ENCODE results near the gene CASK.
"Not testable (repeated sequence)": the region's sequence is repeated elsewhere in the genome, so short reads cannot be mapped to it uniquely, and the experiment has no call there.

CASK gene

DNA sequence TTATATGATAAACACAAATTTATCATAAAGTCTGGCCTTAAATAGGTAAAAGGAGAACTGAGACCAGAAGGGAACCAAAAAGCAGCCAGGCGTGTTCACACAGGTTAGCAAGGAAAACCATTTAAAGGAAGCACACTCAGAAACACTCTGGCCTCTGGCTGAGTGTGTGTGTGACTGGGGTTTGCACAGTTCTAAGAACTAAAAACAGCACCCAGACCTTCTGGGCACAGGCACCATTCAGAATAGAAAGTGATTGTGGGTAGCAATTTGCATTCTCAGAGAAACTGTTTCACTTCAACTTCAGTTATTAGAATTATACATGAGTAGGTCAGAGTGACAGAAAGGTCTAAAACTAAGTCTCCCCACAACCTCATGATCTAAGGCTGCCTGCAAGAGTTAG lies 189.4 kb downstream of the CASK start:
- no peaks in the 10 kb centered on the region for H3K9me3 ChIP-seq (ENCODE audit: control insufficient read depth, insufficient read depth, low read depth, low read length)
- H3K27ac ChIP-seq (ENCODE audit: low read depth, low read length) = no peak overlapping the region
- H3K4me1 ChIP-seq (ENCODE audit: control insufficient read depth, insufficient read depth, low read length) = peaks cover under 1% of the 10 kb centered on the region; the same call in 1 of the 2 replicates
- H3K4me3 ChIP-seq (ENCODE audit: low read depth, low read length) = no peak overlapping the region
- H3K9ac ChIP-seq (ENCODE audit: low read length) = no peak overlapping the region
- H3K36me3 ChIP-seq (ENCODE audit: control insufficient read depth, insufficient read depth, low read length) = no peaks in the 10 kb centered on the region
- no peaks in the 10 kb centered on the region for H3K27me3 ChIP-seq (ENCODE audit: control insufficient read depth, insufficient read depth, low read length)

DNA sequence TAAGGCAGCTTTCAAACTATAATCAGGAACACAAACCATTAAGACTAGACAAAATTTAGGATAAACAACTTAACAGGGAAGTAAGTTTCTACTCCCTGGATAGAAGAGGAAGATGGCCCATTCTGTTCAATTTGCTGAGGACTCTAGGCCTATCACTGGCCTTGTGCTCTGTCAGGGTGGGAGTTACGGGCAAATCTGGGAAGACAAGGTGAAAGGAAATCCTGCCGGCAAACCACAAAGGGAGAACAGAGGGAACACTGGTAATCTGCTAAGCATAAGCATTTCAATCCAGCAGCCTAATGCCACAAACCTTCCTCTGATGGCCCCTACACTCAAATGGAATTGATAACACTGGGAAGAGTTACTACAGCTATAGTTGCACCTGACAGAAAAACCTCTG lies 191.1 kb downstream of the CASK start:
- Histone ChIP-seq H3K27me3 (ENCODE audit: control insufficient read depth, insufficient read depth, low read length) (no peaks in the 10 kb centered on the region), H3K4me3 (ENCODE audit: low read depth, low read length) (no peak overlapping the region), H3K9ac (ENCODE audit: low read length) (no peak overlapping the region), H3K27ac (ENCODE audit: low read depth, low read length) (no peak overlapping the region), H3K4me1 (ENCODE audit: control insufficient read depth, insufficient read depth, low read length) (no peaks in the 10 kb centered on the region), H3K9me3 (ENCODE audit: control insufficient read depth, insufficient read depth, low read depth, low read length) (no peaks in the 10 kb centered on the region), H3K36me3 (ENCODE audit: control insufficient read depth, insufficient read depth, low read length) (no peaks in the 10 kb centered on the region)

DNA sequence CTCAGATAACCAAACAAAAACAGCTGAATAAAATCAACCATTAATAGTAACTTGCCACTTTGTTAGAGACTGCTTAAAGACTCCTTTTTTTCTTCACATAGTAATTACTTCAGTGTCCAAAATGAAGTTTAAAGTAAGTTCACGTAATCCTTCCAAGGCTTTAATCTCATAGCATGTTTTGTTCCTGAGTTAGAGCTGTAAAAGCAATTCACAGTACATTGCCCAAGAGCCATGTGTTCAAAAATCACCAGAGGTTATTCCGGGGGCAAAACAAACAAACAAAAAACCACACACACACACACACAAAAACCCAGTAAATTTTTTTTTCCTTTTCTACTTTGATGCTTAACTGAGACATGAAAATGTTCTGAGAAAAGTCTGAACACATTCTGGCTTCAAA lies 193.3 kb downstream of the CASK start:
- no peak overlapping the region for H3K27ac ChIP-seq (ENCODE audit: low read depth, low read length)
- H3K4me1 ChIP-seq (ENCODE audit: control insufficient read depth, insufficient read depth, low read length) = no peaks in the 10 kb centered on the region
- no peak overlapping the region for H3K4me3 ChIP-seq (ENCODE audit: low read depth, low read length)
- H3K9ac ChIP-seq (ENCODE audit: low read length) = no peak overlapping the region
- H3K27me3 ChIP-seq (ENCODE audit: control insufficient read depth, insufficient read depth, low read length) = no peaks in the 10 kb centered on the region
- no peaks in the 10 kb centered on the region for H3K9me3 ChIP-seq (ENCODE audit: control insufficient read depth, insufficient read depth, low read depth, low read length)
- no peaks in the 10 kb centered on the region for H3K36me3 ChIP-seq (ENCODE audit: control insufficient read depth, insufficient read depth, low read length)

DNA sequence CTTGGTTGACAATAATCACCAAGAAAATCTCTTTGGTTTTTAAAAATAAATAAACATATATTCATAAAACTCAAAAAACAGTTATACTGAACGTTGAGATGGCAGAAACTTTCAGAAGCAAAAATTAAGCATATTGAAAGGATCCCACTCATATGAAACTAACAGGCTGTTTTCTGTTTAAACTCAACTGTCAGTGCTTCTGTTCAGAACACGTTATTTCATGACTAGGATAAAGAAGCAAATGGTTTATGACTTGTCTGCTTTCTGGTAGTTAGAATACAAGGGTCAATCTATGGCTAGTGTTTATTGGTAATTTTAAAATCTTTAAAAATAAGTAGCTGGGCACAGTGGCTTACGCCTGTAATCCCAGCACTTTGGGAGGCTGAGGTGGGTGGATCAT lies 195.2 kb downstream of the CASK start:
- Histone ChIP-seq H3K27me3 (ENCODE audit: control insufficient read depth, insufficient read depth, low read length) (no peaks in the 10 kb centered on the region), H3K9me3 (ENCODE audit: control insufficient read depth, insufficient read depth, low read depth, low read length) (no peaks in the 10 kb centered on the region), H3K4me3 (ENCODE audit: low read depth, low read length) (no peak overlapping the region), H3K27ac (ENCODE audit: low read depth, low read length) (no peak overlapping the region), H3K9ac (ENCODE audit: low read length) (no peak overlapping the region), H3K4me1 (ENCODE audit: control insufficient read depth, insufficient read depth, low read length) (no peaks in the 10 kb centered on the region), H3K36me3 (ENCODE audit: control insufficient read depth, insufficient read depth, low read length) (no peaks in the 10 kb centered on the region)

DNA sequence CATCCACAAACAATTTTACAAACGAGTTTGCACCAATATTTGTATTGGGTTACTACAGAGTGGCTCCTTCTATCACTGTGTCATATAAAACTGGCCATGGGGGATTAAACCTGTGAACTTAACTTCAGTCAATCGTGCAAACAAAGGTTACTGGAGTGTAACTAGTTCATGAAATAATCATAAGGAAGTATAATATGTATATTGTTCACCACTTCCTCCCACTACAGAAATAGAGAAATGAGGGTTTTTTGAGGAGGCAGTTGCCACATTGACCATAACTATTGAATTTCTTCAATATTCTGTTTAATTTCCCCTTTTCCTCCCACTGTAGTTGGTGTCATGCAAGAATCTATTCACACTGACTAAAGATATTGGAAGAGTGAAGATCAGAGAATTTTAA lies 199.5 kb downstream of the CASK start, which contains the start of gene GPR82:
GPR82 (plus strand) TSS at position 356 of the 400 bp plus-strand sequence. CDS start 2,846 bp downstream, outside the sequence.
- H3K4me3 ChIP-seq (ENCODE audit: low read depth, low read length) = no peak within 1 kb of the TSS
- no peaks in the 10 kb centered on the region; the same call in 1 of the 2 replicates for H3K27me3 ChIP-seq (ENCODE audit: control insufficient read depth, insufficient read depth, low read length)
- 0 out of 2 replicates have a peak, but pooled peaks cover under 1% of the 10 kb centered on the region for H3K4me1 ChIP-seq (ENCODE audit: control insufficient read depth, insufficient read depth, low read length)
- H3K36me3 ChIP-seq (ENCODE audit: control insufficient read depth, insufficient read depth, low read length) = peaks cover 14% of the 10 kb centered on the region; the same call in 1 of the 2 replicates
- H3K9me3 ChIP-seq (ENCODE audit: control insufficient read depth, insufficient read depth, low read depth, low read length) = peaks cover 19% of the 10 kb centered on the region
- H3K9ac ChIP-seq (ENCODE audit: low read length) = no peak within 1 kb of the TSS
- H3K27ac ChIP-seq (ENCODE audit: low read depth, low read length) = no peak within 1 kb of the TSS

DNA sequence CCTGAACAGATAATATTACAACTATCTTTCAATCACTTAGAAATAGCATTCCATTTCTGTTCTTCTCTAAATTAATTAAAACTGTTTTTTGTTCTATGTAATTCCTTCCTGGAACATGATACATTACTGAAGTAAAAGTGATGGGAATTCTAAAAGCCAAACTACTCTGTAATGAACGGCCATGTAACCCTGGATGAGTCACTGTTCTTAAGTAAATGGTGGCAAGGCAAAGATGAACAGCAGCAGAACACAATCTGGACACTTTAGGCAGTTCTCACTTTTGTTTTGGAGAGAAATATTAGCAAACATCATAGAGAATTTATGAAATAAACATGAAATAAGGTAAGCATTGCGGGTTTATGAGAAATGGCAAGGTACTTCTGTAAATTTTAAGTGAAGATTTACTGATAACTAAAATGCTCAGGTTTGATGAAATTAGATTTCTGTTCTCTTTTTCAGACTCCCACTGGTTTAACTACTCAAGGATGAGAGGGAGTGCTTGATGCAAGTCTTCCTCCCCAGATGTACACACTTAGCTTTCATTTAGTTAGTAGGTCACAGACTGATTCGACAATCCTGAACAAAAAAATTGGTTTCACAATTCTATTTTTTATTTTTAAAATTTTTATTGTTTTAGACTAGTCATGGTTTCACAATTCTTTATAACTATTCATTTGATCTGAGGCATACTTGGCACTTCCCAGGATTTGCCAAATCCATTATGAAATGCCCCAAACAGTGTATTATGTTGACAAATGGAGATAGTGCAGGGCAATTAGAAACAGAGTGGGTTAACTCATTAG lies 200.3 kb downstream of the CASK start:
- peaks cover 26% of the 10 kb centered on the region for H3K9me3 ChIP-seq (ENCODE audit: control insufficient read depth, insufficient read depth, low read depth, low read length)
- H3K4me1 ChIP-seq (ENCODE audit: control insufficient read depth, insufficient read depth, low read length) = peaks cover 9% of the 10 kb centered on the region
- H3K36me3 ChIP-seq (ENCODE audit: control insufficient read depth, insufficient read depth, low read length) = peaks cover 14% of the 10 kb centered on the region; the same call in 1 of the 2 replicates
- no peak overlapping the region for H3K9ac ChIP-seq (ENCODE audit: low read length)
- H3K27me3 ChIP-seq (ENCODE audit: control insufficient read depth, insufficient read depth, low read length) = no peaks in the 10 kb centered on the region; the same call in 1 of the 2 replicates
- no peak overlapping the region for H3K27ac ChIP-seq (ENCODE audit: low read depth, low read length)
- H3K4me3 ChIP-seq (ENCODE audit: low read depth, low read length) = no peak overlapping the region

DNA sequence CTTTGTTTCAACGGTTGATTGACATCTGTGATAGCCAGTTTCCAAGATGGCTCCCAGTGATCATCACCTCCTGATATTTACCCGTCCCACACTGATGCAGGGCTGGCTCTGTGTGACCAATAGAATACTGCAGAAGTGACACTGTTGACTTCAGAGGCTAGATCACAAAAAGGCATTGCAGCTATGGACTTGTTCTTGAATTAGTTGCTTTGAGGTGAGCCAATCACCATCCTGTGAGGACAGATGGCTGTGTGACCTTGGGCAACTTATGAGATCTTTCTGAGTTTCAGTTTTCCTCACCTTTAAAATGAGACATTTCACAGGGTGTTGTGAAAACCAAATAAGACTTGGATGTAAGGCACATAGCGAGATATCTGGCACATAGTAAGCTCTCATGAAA lies 201.1 kb downstream of the CASK start:
- no peaks in the 10 kb centered on the region; the same call in 1 of the 2 replicates for H3K27me3 ChIP-seq (ENCODE audit: control insufficient read depth, insufficient read depth, low read length)
- H3K9me3 ChIP-seq (ENCODE audit: control insufficient read depth, insufficient read depth, low read depth, low read length) = peaks cover 34% of the 10 kb centered on the region
- no peak overlapping the region for H3K27ac ChIP-seq (ENCODE audit: low read depth, low read length)
- no peak overlapping the region for H3K4me3 ChIP-seq (ENCODE audit: low read depth, low read length)
- H3K36me3 ChIP-seq (ENCODE audit: control insufficient read depth, insufficient read depth, low read length) = peaks cover 14% of the 10 kb centered on the region; the same call in 1 of the 2 replicates
- H3K9ac ChIP-seq (ENCODE audit: low read length) = no peak overlapping the region
- peaks cover 11% of the 10 kb centered on the region for H3K4me1 ChIP-seq (ENCODE audit: control insufficient read depth, insufficient read depth, low read length)

DNA sequence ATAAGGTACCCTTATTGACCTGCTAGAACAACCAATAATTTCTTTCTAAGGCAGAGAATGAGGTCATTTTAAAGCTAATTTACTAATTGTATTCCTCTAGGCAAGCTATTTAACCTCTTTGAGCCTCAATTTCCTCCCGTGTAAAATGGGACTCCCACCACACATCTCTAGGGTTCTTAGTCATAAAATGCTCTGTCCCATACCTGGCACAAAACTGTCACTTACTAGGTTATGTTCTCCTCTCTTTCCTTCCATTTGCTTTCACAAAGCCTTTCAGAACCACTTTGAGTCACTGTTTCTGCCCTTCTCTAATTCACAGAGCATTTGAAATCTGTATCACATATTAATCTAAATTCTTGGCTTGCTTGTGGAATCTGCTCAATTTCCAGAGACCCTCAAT lies 201.8 kb downstream of the CASK start:
- Histone ChIP-seq H3K4me3 (ENCODE audit: low read depth, low read length) (no peak overlapping the region), H3K4me1 (ENCODE audit: control insufficient read depth, insufficient read depth, low read length) (peaks cover 11% of the 10 kb centered on the region), H3K27ac (ENCODE audit: low read depth, low read length) (no peak overlapping the region), H3K9me3 (ENCODE audit: control insufficient read depth, insufficient read depth, low read depth, low read length) (peaks cover 40% of the 10 kb centered on the region), H3K27me3 (ENCODE audit: control insufficient read depth, insufficient read depth, low read length) (no peaks in the 10 kb centered on the region; the same call in 1 of the 2 replicates), H3K36me3 (ENCODE audit: control insufficient read depth, insufficient read depth, low read length) (peaks cover 14% of the 10 kb centered on the region; the same call in 1 of the 2 replicates), H3K9ac (ENCODE audit: low read length) (no peak overlapping the region)

DNA sequence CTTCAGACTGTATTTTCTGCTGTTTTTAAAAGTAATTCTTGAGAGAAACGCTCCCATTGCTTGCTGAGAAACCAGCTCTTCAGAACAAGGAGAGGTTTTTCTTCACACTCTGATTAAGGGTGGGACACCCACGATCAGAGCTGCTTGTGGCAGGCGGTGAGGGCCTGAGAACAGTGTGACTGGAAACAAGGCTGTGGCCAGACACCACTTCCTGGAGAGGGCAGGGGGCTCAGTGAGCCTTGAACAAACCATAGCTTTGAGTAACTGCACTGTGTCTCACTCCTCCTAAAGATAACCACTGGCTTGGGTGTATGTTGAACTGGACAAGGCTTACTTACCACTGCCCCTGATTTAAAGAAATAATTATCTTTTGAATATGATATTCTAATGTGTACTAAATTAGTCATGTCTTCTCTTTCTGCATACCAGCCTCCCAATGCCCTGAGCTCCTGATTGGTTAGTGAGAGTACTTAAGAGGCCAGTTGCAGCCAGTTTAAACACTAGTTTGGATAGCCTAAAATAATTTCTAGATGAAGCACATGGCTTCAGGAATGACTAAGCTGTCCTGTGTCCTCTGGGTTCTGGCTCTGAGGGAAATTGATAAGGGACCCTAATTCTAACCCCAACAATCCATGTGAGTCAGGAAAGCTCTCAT lies 203.1 kb downstream of the CASK start:
- Histone ChIP-seq H3K9ac (ENCODE audit: low read length) (no peak overlapping the region), H3K9me3 (ENCODE audit: control insufficient read depth, insufficient read depth, low read depth, low read length) (peaks cover 43% of the 10 kb centered on the region), H3K27ac (ENCODE audit: low read depth, low read length) (no peak overlapping the region), H3K4me3 (ENCODE audit: low read depth, low read length) (no peak overlapping the region), H3K4me1 (ENCODE audit: control insufficient read depth, insufficient read depth, low read length) (peaks cover 11% of the 10 kb centered on the region), H3K36me3 (ENCODE audit: control insufficient read depth, insufficient read depth, low read length) (peaks cover 14% of the 10 kb centered on the region; the same call in 1 of the 2 replicates), H3K27me3 (ENCODE audit: control insufficient read depth, insufficient read depth, low read length) (no peaks in the 10 kb centered on the region; the same call in 1 of the 2 replicates)

DNA sequence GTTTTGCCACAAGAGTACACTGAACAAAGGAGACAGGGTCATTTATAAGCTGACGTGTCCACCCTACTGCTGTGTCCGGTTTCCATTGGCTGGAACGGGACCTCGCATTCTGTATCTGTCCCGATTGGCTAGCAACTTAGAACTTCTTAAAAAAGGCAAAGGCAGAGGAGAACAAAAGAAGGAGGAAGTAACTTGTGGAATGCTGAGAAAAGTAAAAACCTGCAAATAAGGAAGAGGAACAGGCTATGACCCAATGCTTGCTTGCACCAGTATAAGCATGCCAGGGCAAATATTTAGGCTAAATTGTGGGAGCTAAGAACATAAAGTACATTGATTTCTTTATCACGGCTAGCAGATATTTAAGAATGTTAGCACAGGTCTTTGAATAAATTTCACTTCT lies 203.7 kb downstream of the CASK start:
- Histone ChIP-seq H3K9me3 (ENCODE audit: control insufficient read depth, insufficient read depth, low read depth, low read length) (peaks cover 43% of the 10 kb centered on the region), H3K4me1 (ENCODE audit: control insufficient read depth, insufficient read depth, low read length) (peaks cover 11% of the 10 kb centered on the region), H3K36me3 (ENCODE audit: control insufficient read depth, insufficient read depth, low read length) (peaks cover 14% of the 10 kb centered on the region; the same call in 1 of the 2 replicates), H3K27ac (ENCODE audit: low read depth, low read length) (peak overlapping the region; percentile 71; the same call in 1 of the 2 replicates)
- not testable (repeated sequence) for H3K9ac ChIP-seq (ENCODE audit: low read length); H3K27me3 ChIP-seq (ENCODE audit: control insufficient read depth, insufficient read depth, low read length); H3K4me3 ChIP-seq (ENCODE audit: low read depth, low read length)

Measured in HUES6 (cell line).